HG03095 (cell line): ENCODE results near the gene ENTPD1.
"Not testable (repeated sequence)": the region's sequence is repeated elsewhere in the genome, so short reads cannot be mapped to it uniquely, and the experiment has no call there.

ENCODE experiments used
- ATAC-seq: cut with Tn5 transposase; IDR thresholded peaks from one replicate; pipeline ENCODE4 v1.9.1; 2021; ENCODE audit warnings: moderate library complexity; ENCODE audit not compliant: unreplicated experiment

The ENTPD1 gene

GRCh38 chr10:95793401-95794045 lies 37.6 kb downstream of the ENTPD1 start:
- ATAC-seq, result peak; percentile 32

- ATAC-seq, result no peak
These were observed 38.2 kb downstream of the ENTPD1 start for GRCh38 chr10:95794195-95794594.

GRCh38 chr10:95795602-95796001 lies 39.6 kb downstream of the ENTPD1 start:
- ATAC-seq, result no peak

- no peak for ATAC-seq
These were observed 40.5 kb downstream of the ENTPD1 start for GRCh38 chr10:95796504-95796903.

GRCh38 chr10:95798096-95798855 lies 42.3 kb downstream of the ENTPD1 start:
- ATAC-seq, result no peak

- ATAC-seq, result not testable (repeated sequence)
These were observed 44.3 kb downstream of the ENTPD1 start for GRCh38 chr10:95800286-95800685.

GRCh38 chr10:95806687-95807380 lies 50.9 kb downstream of the ENTPD1 start:
- ATAC-seq, result not testable (repeated sequence)

- not testable (repeated sequence) for ATAC-seq
These were observed 52.8 kb downstream of the ENTPD1 start for GRCh38 chr10:95808705-95809308.

- no peak for ATAC-seq
These were observed 53.6 kb downstream of the ENTPD1 start for GRCh38 chr10:95809370-95810197.

- ATAC-seq, result no peak
These were observed 54.4 kb downstream of the ENTPD1 start for GRCh38 chr10:95810198-95810976.

- no peak for ATAC-seq
These were observed 57.2 kb downstream of the ENTPD1 start for GRCh38 chr10:95813054-95813685.

- no peak for ATAC-seq
These were observed 58.2 kb downstream of the ENTPD1 start for GRCh38 chr10:95814011-95814727.

GRCh38 chr10:95815133-95815532 lies 59.2 kb downstream of the ENTPD1 start:
- no peak for ATAC-seq

- no peak for ATAC-seq
These were observed 59.8 kb downstream of the ENTPD1 start for GRCh38 chr10:95815701-95816240.

- ATAC-seq, result no peak
These were observed 62.0 kb downstream of the ENTPD1 start for GRCh38 chr10:95818010-95818409.

GRCh38 chr10:95818668-95819067 lies 62.7 kb downstream of the ENTPD1 start:
- no peak for ATAC-seq

GRCh38 chr10:95819620-95820329 lies 63.8 kb downstream of the ENTPD1 start:
- no peak for ATAC-seq

GRCh38 chr10:95820363-95820762 lies 64.4 kb downstream of the ENTPD1 start:
- ATAC-seq, result no peak
